Measurements from ENCODE around the gene TIMP4.

The TIMP4 gene

GRCh38 chr3:12180218-12180617, 21.5 kb upstream of the TIMP4 start:
- DNase-seq (ENCODE audit: low read depth): no peak

DNA sequence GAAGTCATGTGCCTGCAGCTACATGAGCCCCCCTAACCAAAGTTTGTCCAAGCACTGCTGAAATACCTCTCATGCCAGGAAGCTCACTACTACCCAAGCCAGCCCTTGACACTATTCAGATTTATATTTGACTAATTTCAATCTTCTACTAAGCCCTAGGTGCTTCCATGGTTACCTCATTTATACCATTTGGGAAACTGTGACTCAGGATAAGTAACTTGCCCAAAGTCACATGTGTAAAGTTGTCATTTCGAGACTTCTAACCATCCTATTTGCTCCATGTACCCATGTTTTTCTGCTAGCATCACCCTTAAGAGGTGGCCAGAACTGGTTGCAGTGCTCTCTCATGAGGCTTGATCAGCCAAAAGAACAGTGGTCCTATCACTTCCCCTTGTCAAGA, 20.7 kb upstream of the TIMP4 start:
- TF ChIP-seq, protein P1, sequence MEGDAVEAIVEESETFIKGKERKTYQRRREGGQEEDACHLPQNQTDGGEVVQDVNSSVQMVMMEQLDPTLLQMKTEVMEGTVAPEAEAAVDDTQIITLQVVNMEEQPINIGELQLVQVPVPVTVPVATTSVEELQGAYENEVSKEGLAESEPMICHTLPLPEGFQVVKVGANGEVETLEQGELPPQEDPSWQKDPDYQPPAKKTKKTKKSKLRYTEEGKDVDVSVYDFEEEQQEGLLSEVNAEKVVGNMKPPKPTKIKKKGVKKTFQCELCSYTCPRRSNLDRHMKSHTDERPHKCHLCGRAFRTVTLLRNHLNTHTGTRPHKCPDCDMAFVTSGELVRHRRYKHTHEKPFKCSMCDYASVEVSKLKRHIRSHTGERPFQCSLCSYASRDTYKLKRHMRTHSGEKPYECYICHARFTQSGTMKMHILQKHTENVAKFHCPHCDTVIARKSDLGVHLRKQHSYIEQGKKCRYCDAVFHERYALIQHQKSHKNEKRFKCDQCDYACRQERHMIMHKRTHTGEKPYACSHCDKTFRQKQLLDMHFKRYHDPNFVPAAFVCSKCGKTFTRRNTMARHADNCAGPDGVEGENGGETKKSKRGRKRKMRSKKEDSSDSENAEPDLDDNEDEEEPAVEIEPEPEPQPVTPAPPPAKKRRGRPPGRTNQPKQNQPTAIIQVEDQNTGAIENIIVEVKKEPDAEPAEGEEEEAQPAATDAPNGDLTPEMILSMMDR (IDR thresholded peaks at IDR 0.05; ENCODE audit: low read depth, low read length, missing control alignments): no peak
- no peak for DNase-seq (ENCODE audit: low read depth)
- H3K4me3 ChIP-seq (ENCODE audit: low read depth, low read length): no peak overlapping the region

More at GRCh38 chr3:12180218-12180617, 21.5 kb upstream of the TIMP4 start:
- no peak overlapping the region for H3K4me3 ChIP-seq (ENCODE audit: low read depth, low read length)
- TF ChIP-seq, protein P1 (IDR thresholded peaks at IDR 0.05; ENCODE audit: low read depth, low read length, missing control alignments): no peak

GRCh38 chr3:12178091-12178820, 19.5 kb upstream of the TIMP4 start:
- TF ChIP-seq, protein P1 (IDR thresholded peaks at IDR 0.05; ENCODE audit: low read depth, low read length, missing control alignments): no peak
- H3K4me3 ChIP-seq (ENCODE audit: low read depth, low read length): no peak overlapping the region
- DNase-seq (ENCODE audit: low read depth): no peak

DNA sequence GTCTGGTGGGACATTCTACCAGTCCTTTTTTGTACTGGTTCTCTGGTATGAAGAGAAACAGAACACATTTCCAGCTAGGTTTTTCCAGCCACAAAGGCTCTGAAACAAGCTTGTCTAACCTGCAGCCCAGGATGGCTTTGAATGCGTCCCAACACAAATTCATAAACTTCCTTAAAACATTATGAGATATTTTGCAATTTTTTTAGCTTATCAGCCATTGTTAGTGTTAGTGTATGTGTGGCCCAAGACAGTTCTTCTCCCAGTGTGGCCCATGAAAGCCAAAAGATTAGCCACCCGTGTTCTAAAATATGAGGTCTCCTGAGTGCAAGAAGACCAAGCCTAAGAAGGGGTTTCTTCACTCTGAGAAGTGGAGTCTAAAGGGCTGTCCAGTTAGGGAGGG, 18.4 kb upstream of the TIMP4 start:
- no peak overlapping the region for H3K4me3 ChIP-seq (ENCODE audit: low read depth, low read length)
- TF ChIP-seq, protein P1 (IDR thresholded peaks at IDR 0.05; ENCODE audit: low read depth, low read length, missing control alignments): no peak
- DNase-seq (ENCODE audit: low read depth): no peak

DNA sequence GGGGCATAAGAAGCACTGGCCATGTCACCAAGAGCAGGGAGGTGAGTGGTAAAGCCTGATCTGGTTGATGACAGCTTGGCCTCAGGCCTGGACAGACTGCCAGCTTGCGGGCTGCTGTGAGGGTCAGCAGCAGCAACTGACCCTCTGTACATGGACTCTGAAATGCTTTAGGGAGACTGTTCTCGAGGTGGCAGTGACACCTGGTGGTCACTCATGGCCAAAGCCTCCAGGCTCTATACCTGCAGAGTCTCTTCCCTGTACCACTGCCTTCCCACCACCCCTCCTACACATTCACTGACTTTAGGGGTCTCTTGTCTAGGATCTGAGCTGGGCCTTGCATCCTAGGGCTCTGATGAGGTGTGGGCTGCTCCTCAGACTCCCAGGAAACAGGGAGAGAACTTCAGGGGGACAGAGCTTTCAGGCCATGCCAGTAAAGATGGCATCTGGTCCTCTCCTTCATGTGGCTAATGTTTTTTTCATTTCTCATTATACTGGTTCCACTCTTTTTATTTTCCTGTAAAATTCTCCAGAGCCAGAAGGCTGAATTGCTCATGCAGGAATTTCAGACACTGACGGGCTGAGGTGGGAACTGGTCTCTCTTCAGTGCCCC, 17.2 kb upstream of the TIMP4 start:
- TF ChIP-seq, protein P1 (IDR thresholded peaks at IDR 0.05; ENCODE audit: low read depth, low read length, missing control alignments): peak; percentile 96
- no peak overlapping the region for H3K4me3 ChIP-seq (ENCODE audit: low read depth, low read length)
- DNase-seq (ENCODE audit: low read depth): no peak

GRCh38 chr3:12175137-12175593, 16.5 kb upstream of the TIMP4 start:
- no peak overlapping the region for H3K4me3 ChIP-seq (ENCODE audit: low read depth, low read length)
- DNase-seq (ENCODE audit: low read depth): no peak
- TF ChIP-seq, protein P1 (IDR thresholded peaks at IDR 0.05; ENCODE audit: low read depth, low read length, missing control alignments): no peak

Data from GM12864 (cell line).